ENCODE data around the gene PPP1R14B.
A peak's percentile ranks its signal among the peaks of the same experiment; 100 is the strongest.

PPP1R14B gene

GRCh38 chr11:64246871-64247728 lies at the start of gene PPP1R14B:
TSS of gene PPP1R14B (minus strand) at chr11:64246943. CDS start at chr11:64246673, 270 bp downstream.
- no peak for DNase-seq (ENCODE audit: low read depth in 2 of 3, low spot score in 2 of 3)

GRCh38 chr11:64296236-64296635 lies 49.5 kb upstream of the PPP1R14B start:
- DNase-seq (ENCODE audit: low read depth in 2 of 3, low spot score in 2 of 3): no peak

GRCh38 chr11:64295760-64296159 lies 49.0 kb upstream of the PPP1R14B start:
- no peak for DNase-seq (ENCODE audit: low read depth in 2 of 3, low spot score in 2 of 3)

GRCh38 chr11:64294774-64295173 lies 48.0 kb upstream of the PPP1R14B start:
- DNase-seq (ENCODE audit: low read depth in 2 of 3, low spot score in 2 of 3): no peak

- DNase-seq (ENCODE audit: low read depth in 2 of 3, low spot score in 2 of 3): no peak
Measured at GRCh38 chr11:64292460-64293254, 45.9 kb upstream of the PPP1R14B start.

- no peak for DNase-seq (ENCODE audit: low read depth in 2 of 3, low spot score in 2 of 3)
Measured at GRCh38 chr11:64291752-64292459, 45.2 kb upstream of the PPP1R14B start.

- no peak for DNase-seq (ENCODE audit: low read depth in 2 of 3, low spot score in 2 of 3)
Measured at GRCh38 chr11:64291262-64291751, 44.6 kb upstream of the PPP1R14B start, which contains the start of gene KCNK4. TSS of gene KCNK4 (plus strand) at chr11:64291302. CDS start at chr11:64293019, 1,717 bp downstream.

GRCh38 chr11:64290352-64291261 lies 43.9 kb upstream of the PPP1R14B start:
- DNase-seq (ENCODE audit: low read depth in 2 of 3, low spot score in 2 of 3): no peak

GRCh38 chr11:64289002-64289564 lies 42.3 kb upstream of the PPP1R14B start:
- no peak for DNase-seq (ENCODE audit: low read depth in 2 of 3, low spot score in 2 of 3)

GRCh38 chr11:64288353-64288750 lies 41.6 kb upstream of the PPP1R14B start:
- no peak for DNase-seq (ENCODE audit: low read depth in 2 of 3, low spot score in 2 of 3)

GRCh38 chr11:64287676-64288352 lies 41.1 kb upstream of the PPP1R14B start:
- DNase-seq (ENCODE audit: low read depth in 2 of 3, low spot score in 2 of 3): no peak

GRCh38 chr11:64286801-64287159 lies 40.0 kb upstream of the PPP1R14B start:
- DNase-seq (ENCODE audit: low read depth in 2 of 3, low spot score in 2 of 3): no peak

GRCh38 chr11:64285885-64286800 lies 39.4 kb upstream of the PPP1R14B start:
- no peak for DNase-seq (ENCODE audit: low read depth in 2 of 3, low spot score in 2 of 3)

GRCh38 chr11:64284962-64285884 lies 38.5 kb upstream of the PPP1R14B start, which contains the start of gene GPR137:
TSS of gene GPR137 (plus strand) at chr11:64285848. CDS start at chr11:64286525, 677 bp downstream.
- DNase-seq (ENCODE audit: low read depth in 2 of 3, low spot score in 2 of 3): peak; percentile 85 to 99 (median 95)

- peak; percentile 79 to 91 (median 84) for DNase-seq (ENCODE audit: low read depth in 2 of 3, low spot score in 2 of 3)
Measured at GRCh38 chr11:64284048-64284961, 37.6 kb upstream of the PPP1R14B start, which contains the start of gene BAD. TSS of gene BAD (minus strand) at chr11:64284665. CDS start at chr11:64284368, 297 bp downstream.

- DNase-seq (ENCODE audit: low read depth in 2 of 3, low spot score in 2 of 3): no peak
Measured at GRCh38 chr11:64283092-64283491, 36.3 kb upstream of the PPP1R14B start.
